Neutrophil (primary cell): ENCODE results near the gene DLGAP4.

ENCODE experiments used
- H3K27ac ChIP-seq: fragments of 200-600 bp; sonication (generic); 2 replicates; pipeline ENCODE4 v1.5.1; 2016; ENCODE audit warnings: mild to moderate bottlenecking, moderate library complexity
- H3K27me3 ChIP-seq: fragments of 200-600 bp; sonication (generic); 2 replicates; pipeline ENCODE4 v1.6.0; 2016; ENCODE audit warnings: mild to moderate bottlenecking
- H3K36me3 ChIP-seq: fragments of 200-600 bp; sonication (generic); 2 replicates; pipeline ENCODE4 v1.5.1; 2017
- H3K4me1 ChIP-seq, 2 experiments: fragments of 200-600 bp in 1 of 2; sonication (generic) in 1 of 2; 1 replicate in 1 of 2; 2 replicates in 1 of 2; pipeline versions ENCODE4 v1.5.1 to v1.6.1; 2013 to 2016; ENCODE audit warnings: low read depth in 1 of 2, low read length in 1 of 2, mild to moderate bottlenecking in 1 of 2, moderate library complexity in 1 of 2; ENCODE audit not compliant: control insufficient read depth in 1 of 2, insufficient read depth in 1 of 2
- H3K4me3 ChIP-seq, 2 experiments: fragments of 200-600 bp in 1 of 2; sonication (generic) in 1 of 2; 1 replicate in 1 of 2; 2 replicates in 1 of 2; pipeline ENCODE4 v1.5.1; 2013 to 2016; ENCODE audit warnings: low read depth in 1 of 2, low read length in 1 of 2, mild to moderate bottlenecking in 1 of 2, moderate library complexity in 1 of 2
- H3K9me3 ChIP-seq: fragments of 200-600 bp; sonication (generic); 2 replicates; pipeline ENCODE4 v1.5.1; 2016
- TF ChIP-seq, protein P1 (sequence below): fragments of 200-600 bp; sonication (generic); IDR thresholded peaks from 2 replicates; pipeline ENCODE4 v1.5.1; 2016; ENCODE audit warnings: antibody characterized with exemption

The DLGAP4 gene

DNA sequence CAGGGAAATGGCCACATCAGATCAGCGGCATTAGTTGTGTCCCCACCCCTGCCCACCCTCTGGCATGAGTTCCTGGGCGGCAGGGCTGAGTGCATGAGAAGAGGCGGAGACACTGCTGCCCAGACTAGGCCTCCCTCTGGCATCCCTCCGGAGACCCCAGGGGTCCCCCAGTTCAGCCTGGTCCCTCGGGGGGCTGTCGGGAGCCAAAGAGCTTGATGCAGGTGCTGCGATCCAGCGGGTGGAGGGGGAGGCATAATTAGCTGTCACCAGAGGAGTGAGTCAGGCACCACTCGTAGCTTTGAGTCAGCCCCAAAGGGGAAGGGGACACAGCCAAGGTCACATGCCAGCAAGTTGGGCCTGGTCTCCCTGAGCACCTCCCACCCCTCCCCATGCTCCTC, 34.5 kb downstream of the DLGAP4 start:
- TF ChIP-seq, protein P1, sequence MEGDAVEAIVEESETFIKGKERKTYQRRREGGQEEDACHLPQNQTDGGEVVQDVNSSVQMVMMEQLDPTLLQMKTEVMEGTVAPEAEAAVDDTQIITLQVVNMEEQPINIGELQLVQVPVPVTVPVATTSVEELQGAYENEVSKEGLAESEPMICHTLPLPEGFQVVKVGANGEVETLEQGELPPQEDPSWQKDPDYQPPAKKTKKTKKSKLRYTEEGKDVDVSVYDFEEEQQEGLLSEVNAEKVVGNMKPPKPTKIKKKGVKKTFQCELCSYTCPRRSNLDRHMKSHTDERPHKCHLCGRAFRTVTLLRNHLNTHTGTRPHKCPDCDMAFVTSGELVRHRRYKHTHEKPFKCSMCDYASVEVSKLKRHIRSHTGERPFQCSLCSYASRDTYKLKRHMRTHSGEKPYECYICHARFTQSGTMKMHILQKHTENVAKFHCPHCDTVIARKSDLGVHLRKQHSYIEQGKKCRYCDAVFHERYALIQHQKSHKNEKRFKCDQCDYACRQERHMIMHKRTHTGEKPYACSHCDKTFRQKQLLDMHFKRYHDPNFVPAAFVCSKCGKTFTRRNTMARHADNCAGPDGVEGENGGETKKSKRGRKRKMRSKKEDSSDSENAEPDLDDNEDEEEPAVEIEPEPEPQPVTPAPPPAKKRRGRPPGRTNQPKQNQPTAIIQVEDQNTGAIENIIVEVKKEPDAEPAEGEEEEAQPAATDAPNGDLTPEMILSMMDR: no peak
- Histone ChIP-seq H3K36me3 (no peaks in the 10 kb centered on the region), H3K9me3 (no peaks in the 10 kb centered on the region), H3K27ac (no peak overlapping the region), H3K4me3 (no peak overlapping the region), H3K27me3 (peaks cover 26% of the 10 kb centered on the region), H3K4me1 (no peaks in the 10 kb centered on the region)

DNA sequence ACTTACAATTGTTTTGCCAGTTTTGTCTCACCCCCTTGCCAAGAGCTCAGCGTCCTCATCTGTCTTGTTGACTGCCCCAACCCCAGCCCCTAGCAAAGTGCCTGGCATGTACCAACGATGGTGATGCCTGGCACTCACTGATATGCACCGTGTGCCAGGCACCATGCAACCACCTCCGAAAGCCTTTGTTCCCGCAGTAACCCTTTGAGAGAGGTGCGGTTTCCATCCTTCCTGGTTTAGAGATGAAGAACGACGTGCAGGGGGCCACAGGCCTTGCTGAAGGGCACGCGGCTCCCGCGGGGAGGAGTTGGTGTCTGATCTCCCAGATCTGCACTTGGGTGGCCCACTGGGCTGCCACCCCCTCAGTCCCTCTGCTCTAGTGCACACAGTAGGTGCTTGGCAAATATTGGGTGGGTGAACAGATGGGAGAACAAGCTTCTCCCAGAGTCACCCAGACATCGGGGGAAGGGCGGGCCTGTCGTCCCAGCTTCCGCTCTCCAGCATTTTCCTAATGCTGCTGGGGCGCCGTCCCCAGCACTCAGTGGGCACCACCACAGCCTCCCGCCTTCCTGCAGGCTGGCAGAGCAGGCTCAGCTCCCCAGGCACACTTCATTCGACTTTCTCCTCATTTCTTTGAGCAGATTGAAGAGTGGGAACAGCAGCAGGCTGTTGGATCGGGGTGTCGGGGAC, 35.3 kb downstream of the DLGAP4 start:
- no peak overlapping the region for H3K27ac ChIP-seq
- H3K27me3 ChIP-seq: peaks cover 23% of the 10 kb centered on the region
- H3K4me3 ChIP-seq: no peak overlapping the region
- H3K4me1 ChIP-seq: no peaks in the 10 kb centered on the region
- TF ChIP-seq, protein P1: no peak
- H3K9me3 ChIP-seq: no peaks in the 10 kb centered on the region
- H3K36me3 ChIP-seq: no peaks in the 10 kb centered on the region

DNA sequence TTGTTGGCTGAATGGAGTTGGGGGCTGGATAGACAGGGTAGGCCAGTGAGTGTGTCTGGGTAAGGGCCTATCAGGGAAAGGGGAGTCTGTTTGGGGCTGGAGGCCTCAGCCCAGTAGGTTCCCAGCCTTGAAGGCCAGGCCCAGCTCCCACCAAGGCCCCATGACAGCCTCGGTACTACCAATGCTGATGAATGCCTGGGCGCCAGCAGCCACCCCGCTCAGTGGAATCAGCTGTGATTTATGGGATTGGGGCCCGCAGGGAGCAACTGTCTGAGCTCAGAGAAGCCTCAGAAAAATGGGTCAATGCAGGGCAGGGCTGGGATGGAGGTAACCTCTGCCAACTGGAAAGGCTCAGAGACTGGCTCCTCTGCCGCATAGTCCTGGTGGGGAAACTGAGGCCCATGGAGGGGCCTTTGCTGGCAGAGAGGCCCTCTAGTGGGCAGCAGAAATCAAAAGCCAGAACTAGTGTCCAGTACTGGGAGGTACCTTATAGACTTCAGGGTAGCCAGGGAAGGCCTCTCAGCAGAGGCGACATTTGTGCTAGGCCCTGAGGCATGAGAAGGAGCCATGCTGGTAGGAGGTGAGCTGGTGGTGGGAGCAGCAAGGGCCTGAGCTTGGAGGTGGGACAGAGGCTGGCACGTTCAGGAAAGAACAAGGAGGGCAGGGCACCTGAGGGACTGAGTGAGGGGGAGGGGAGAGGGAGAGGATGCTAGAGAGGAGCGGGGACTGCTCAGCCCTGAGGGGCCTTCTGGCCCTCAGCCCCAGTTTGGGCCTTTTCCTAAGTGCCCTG, 36.4 kb downstream of the DLGAP4 start:
- Histone ChIP-seq H3K4me3 (no peak overlapping the region), H3K36me3 (no peaks in the 10 kb centered on the region), H3K9me3 (no peaks in the 10 kb centered on the region), H3K27ac (no peak overlapping the region), H3K27me3 (peaks cover 14% of the 10 kb centered on the region), H3K4me1 (no peaks in the 10 kb centered on the region)
- TF ChIP-seq, protein P1: no peak

DNA sequence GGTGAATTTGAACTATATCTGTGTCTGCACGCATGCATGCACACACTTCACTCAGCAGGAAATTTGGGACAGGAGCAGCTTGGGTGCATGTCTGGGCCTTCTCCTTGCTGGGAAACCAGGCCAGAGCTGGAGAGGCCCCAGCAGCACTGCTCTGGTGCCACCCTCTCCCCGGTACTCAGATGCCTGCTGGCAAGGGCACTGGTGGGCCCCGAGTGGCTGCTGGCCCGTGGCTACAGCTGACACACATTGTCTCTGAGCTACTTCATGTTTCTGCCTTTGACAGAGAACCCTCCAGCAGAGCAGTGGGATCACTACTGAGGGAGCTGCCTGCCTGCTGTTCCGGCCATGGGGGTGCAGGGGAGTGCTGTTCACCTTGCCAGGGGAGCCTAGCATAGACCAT, 37.5 kb downstream of the DLGAP4 start:
- TF ChIP-seq, protein P1: no peak
- Histone ChIP-seq H3K27ac (no peak overlapping the region), H3K36me3 (no peaks in the 10 kb centered on the region), H3K9me3 (no peaks in the 10 kb centered on the region), H3K27me3 (peaks cover 14% of the 10 kb centered on the region), H3K4me3 (no peak overlapping the region), H3K4me1 (no peaks in the 10 kb centered on the region)

DNA sequence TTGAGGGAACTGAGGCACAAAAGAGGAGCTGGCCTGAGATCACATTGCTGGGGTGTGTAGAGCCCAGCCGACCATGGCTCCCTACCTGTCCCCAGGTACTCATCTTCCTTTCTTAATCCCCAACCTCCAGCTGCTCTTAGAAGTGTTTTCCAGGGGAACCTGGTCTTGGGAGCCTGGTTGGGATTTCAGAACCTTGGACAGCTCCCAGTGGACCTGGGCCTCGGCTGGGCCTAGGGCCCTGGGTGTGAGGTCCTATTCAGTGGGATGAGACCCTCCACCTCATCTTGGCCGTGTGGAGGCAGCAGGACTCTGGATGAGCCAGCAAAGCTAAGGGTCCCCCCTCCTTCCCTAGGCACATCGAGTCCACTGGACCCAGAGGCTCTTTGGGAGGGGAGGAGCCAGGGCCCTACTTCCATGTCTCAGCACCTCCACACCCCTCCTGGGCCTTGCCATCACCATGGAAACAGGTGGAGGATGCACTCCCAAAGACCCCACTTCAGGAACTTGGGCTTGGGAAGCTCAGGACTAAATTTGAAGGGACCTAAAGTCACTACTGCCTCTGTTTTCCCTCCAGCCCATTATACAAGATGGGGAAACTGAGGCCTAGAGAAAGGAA, 38.5 kb downstream of the DLGAP4 start:
- TF ChIP-seq, protein P1: no peak
- H3K36me3 ChIP-seq: no peaks in the 10 kb centered on the region
- no peaks in the 10 kb centered on the region for H3K9me3 ChIP-seq
- H3K27ac ChIP-seq: no peak overlapping the region
- H3K27me3 ChIP-seq: peaks cover 10% of the 10 kb centered on the region
- no peaks in the 10 kb centered on the region for H3K4me1 ChIP-seq
- no peak overlapping the region for H3K4me3 ChIP-seq
